Endodermal cell (in vitro differentiated cells): ENCODE measurements around the gene CAMK2A. TPM values are rescaled to one million over a fixed set of nuclear protein-coding genes. Genes with fewer than 3 reads are reported as not detected.

Experiments
- DNase-seq: peaks from one replicate; pipeline ENCODE4 v3.0.0-alpha.2; 2017
- H3K27ac ChIP-seq: 2 replicates; pipeline ENCODE4 v1.5.1; 2013; ENCODE audit warnings: mild to moderate bottlenecking, low read depth, low read length, moderate library complexity
- H3K27me3 ChIP-seq: 2 replicates; pipeline ENCODE4 v1.6.1; 2013; ENCODE audit warnings: mild to moderate bottlenecking, low read length, moderate library complexity; ENCODE audit not compliant: insufficient read depth, control insufficient read depth, poor library complexity, severe bottlenecking
- H3K36me3 ChIP-seq: 2 replicates; pipeline ENCODE4 v1.7.0; 2013; ENCODE audit warnings: mild to moderate bottlenecking, low read length, moderate library complexity; ENCODE audit not compliant: control insufficient read depth, insufficient read depth
- H3K4me1 ChIP-seq: one replicate; pipeline ENCODE4 v1.7.0; 2013; ENCODE audit warnings: low read length; ENCODE audit not compliant: control insufficient read depth, insufficient read depth
- H3K4me3 ChIP-seq: 2 replicates; pipeline ENCODE4 v1.5.1; 2013; ENCODE audit warnings: mild to moderate bottlenecking, low read length, moderate library complexity
- H3K9ac ChIP-seq: 2 replicates; pipeline ENCODE4 v1.6.1; 2013; ENCODE audit warnings: mild to moderate bottlenecking, low read length, moderate library complexity; ENCODE audit not compliant: poor library complexity, severe bottlenecking; ENCODE audit errors: extremely low read depth
- H3K9me3 ChIP-seq: 2 replicates; pipeline ENCODE4 v1.6.1; 2013; ENCODE audit warnings: mild to moderate bottlenecking, low read length, moderate library complexity; ENCODE audit not compliant: control insufficient read depth
- H3K27ac Mint-ChIP-seq: 2 replicates; pipeline ENCODE4 v1.8.0; 2020; ENCODE audit warnings: mixed read lengths
- H3K27me3 Mint-ChIP-seq: 2 replicates; pipeline ENCODE4 v1.8.0; 2021; ENCODE audit warnings: mild to moderate bottlenecking, mixed read lengths; ENCODE audit not compliant: insufficient read depth
- H3K36me3 Mint-ChIP-seq: 2 replicates; pipeline ENCODE4 v1.8.0; 2020; ENCODE audit warnings: low read depth, mixed read lengths
- H3K4me1 Mint-ChIP-seq: 2 replicates; pipeline ENCODE4 v1.8.0; 2020; ENCODE audit warnings: mixed read lengths
- H3K4me3 Mint-ChIP-seq: 2 replicates; pipeline ENCODE4 v1.8.0; 2020; ENCODE audit warnings: mild to moderate bottlenecking, moderate library complexity, mixed read lengths
- H3K9me3 Mint-ChIP-seq: 2 replicates; pipeline ENCODE4 v1.8.0; 2020; ENCODE audit warnings: mild to moderate bottlenecking, mixed read lengths
- WGBS, 2 experiments: methylation state at CpG; one replicate each; pipeline versions ENCODE4 v1.1.5 to v1.1.7; 2013; ENCODE audit warnings: missing lambda C conversion rate in 2 of 2, mixed read lengths in 1 of 2; ENCODE audit not compliant: insufficient coverage in 1 of 2, insufficient read length in 1 of 2; 5-methylcytosine and 5-hydroxymethylcytosine counted together
- total RNA-seq, 2 donors: library from RNA; stranded (reverse); fragmentation: NEBNext Ultra II Directional in 1 of 2; extraction: Animal tissue kit (Norgen Biotek cat#: 25700) in 1 of 2; gene quantifications; 2 replicates in 1 of 2; 3 replicates in 1 of 2; pipeline ENCODE4 v1.2.1, GENCODE V29; 2021
- TF ChIP-seq, protein P1 (sequence below): fragments of 200-600 bp; sonication (generic); conservative IDR thresholded peaks from 2 replicates; pipeline ENCODE4 v1.5.0; 2021; ENCODE audit warnings: antibody characterized with exemption, mild to moderate bottlenecking

CAMK2A gene
- total RNA-seq, 2 donors from 2014 or later, result 0.31 to 0.49 TPM

DNA sequence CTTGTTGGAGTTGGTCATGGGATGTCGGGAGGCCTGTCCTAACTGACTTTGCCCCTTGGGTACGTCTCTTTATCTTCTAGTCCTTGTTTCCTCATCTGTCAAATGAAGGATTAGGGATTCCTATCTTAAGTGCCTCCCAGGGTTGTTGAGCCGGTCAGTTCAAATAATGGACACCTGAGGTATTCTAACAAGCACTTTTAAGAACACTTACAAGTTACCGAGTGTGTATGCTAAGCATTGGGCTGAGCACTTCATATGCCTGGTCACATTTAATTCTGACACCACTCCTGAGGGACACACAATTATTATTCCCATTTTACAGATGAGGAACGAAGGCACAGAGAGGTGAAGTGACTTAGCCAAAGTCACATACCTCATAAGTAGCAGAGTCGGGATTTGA lies 37.1 kb downstream of the CAMK2A start:
- peaks cover 2% of the 10 kb centered on the region for H3K27me3 Mint-ChIP-seq
- TF ChIP-seq, protein P1, sequence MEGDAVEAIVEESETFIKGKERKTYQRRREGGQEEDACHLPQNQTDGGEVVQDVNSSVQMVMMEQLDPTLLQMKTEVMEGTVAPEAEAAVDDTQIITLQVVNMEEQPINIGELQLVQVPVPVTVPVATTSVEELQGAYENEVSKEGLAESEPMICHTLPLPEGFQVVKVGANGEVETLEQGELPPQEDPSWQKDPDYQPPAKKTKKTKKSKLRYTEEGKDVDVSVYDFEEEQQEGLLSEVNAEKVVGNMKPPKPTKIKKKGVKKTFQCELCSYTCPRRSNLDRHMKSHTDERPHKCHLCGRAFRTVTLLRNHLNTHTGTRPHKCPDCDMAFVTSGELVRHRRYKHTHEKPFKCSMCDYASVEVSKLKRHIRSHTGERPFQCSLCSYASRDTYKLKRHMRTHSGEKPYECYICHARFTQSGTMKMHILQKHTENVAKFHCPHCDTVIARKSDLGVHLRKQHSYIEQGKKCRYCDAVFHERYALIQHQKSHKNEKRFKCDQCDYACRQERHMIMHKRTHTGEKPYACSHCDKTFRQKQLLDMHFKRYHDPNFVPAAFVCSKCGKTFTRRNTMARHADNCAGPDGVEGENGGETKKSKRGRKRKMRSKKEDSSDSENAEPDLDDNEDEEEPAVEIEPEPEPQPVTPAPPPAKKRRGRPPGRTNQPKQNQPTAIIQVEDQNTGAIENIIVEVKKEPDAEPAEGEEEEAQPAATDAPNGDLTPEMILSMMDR, result no peak
- no peaks in the 10 kb centered on the region for H3K9me3 Mint-ChIP-seq
- Histone ChIP-seq H3K27ac (no peak overlapping the region), H3K9ac (no peak overlapping the region), H3K4me1 (peaks cover 16% of the 10 kb centered on the region), H3K27me3 (no peaks in the 10 kb centered on the region), H3K9me3 (no peaks in the 10 kb centered on the region), H3K4me3 (no peak overlapping the region), H3K36me3 (no peaks in the 10 kb centered on the region)
- H3K4me1 Mint-ChIP-seq, result peaks cover 11% of the 10 kb centered on the region
- WGBS, 2 experiments, result 86 to 94% methylated on average over 6 of the region's 6 CpGs
- no peak overlapping the region for H3K27ac Mint-ChIP-seq
- no peak for DNase-seq
- H3K4me3 Mint-ChIP-seq, result no peak overlapping the region
- no peaks in the 10 kb centered on the region for H3K36me3 Mint-ChIP-seq

DNA sequence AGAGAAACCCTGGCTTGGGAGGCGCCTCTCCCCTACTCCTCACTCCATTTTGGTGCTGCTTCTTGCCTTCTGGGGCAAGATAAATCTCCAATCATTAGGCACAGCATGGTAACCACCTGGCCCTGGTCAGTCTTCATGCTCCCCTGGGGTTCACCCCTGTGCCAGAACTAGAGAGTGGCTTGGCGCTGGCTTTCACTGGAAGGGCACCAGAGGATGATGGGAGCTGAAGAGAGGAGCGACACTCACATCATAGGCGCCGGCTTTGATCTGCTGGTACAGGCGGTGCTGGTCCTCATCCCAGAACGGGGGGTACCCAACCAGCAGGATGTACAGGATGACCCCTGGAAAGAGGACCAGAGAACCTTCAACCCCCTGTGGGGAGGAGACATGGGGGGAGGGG lies 38.1 kb downstream of the CAMK2A start:
- Histone ChIP-seq H3K9me3 (no peaks in the 10 kb centered on the region), H3K4me3 (no peak overlapping the region), H3K9ac (no peak overlapping the region), H3K4me1 (peaks cover 16% of the 10 kb centered on the region), H3K27me3 (no peaks in the 10 kb centered on the region), H3K27ac (no peak overlapping the region), H3K36me3 (no peaks in the 10 kb centered on the region)
- peaks cover 11% of the 10 kb centered on the region for H3K4me1 Mint-ChIP-seq
- peaks cover 2% of the 10 kb centered on the region for H3K27me3 Mint-ChIP-seq
- WGBS, 2 experiments, result 96 to 100% methylated on average over 1 to 7 of the region's 7 CpGs
- no peak overlapping the region for H3K4me3 Mint-ChIP-seq
- H3K27ac Mint-ChIP-seq, result no peak overlapping the region
- no peaks in the 10 kb centered on the region for H3K36me3 Mint-ChIP-seq
- no peak for DNase-seq
- H3K9me3 Mint-ChIP-seq, result no peaks in the 10 kb centered on the region
- TF ChIP-seq, protein P1, result no peak

DNA sequence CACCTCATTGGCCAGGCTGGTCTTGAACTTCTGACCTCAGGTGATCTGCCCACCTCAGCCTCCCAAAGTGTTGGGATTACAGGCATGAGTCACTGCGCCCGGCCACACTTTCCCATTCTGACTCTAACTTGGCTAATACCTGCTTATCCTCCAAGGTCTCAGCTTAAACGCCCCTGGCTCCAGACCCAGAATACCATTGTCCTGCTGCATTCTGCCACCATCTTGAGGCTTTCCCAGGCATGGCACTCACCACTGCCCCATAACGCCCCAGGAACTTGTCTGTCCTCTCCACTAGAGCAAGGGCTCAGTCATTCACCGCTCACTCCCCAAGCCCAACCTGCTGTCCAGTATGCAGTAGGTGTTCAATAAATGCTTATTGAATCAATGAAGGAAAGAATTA lies 39.8 kb downstream of the CAMK2A start:
- H3K9ac ChIP-seq, result no peak overlapping the region
- H3K4me1 ChIP-seq, result peaks cover 6% of the 10 kb centered on the region
- Mint-ChIP-seq H3K9me3 (no peaks in the 10 kb centered on the region), H3K27ac (no peak overlapping the region), H3K4me3 (no peak overlapping the region), H3K27me3 (peaks cover 2% of the 10 kb centered on the region), H3K36me3 (no peaks in the 10 kb centered on the region), H3K4me1 (peaks cover under 1% of the 10 kb centered on the region)
- no peaks in the 10 kb centered on the region for H3K27me3 ChIP-seq
- 83 to 86% methylated on average over 5 of the region's 5 CpGs for WGBS, 2 experiments
- H3K9me3 ChIP-seq, result no peaks in the 10 kb centered on the region
- H3K4me3 ChIP-seq, result no peak overlapping the region
- H3K36me3 ChIP-seq, result no peaks in the 10 kb centered on the region
- no peak for DNase-seq
- no peak overlapping the region for H3K27ac ChIP-seq
- TF ChIP-seq, protein P1, result peak; percentile 53
